Skeletal muscle cell (primary cell): Measurements from ENCODE around the gene MPL.
A peak's percentile ranks its signal among the peaks of the same experiment; 100 is the strongest.

Source experiments
- DNase-seq: peaks from one replicate; pipeline ENCODE4 v3.0.0-alpha.2; 2010; ENCODE audit warnings: low read depth
- H3K4me3 ChIP-seq: 2 replicates; pipeline ENCODE4 v1.5.1; 2011; ENCODE audit warnings: low read depth, mild to moderate bottlenecking, control low read depth, low read length, moderate library complexity

Gene MPL

GRCh38 chr1:43337588-43337987, at the start of gene MPL:
TSS of gene MPL (plus strand) at chr1:43337818. CDS start at chr1:43337849, 31 bp downstream.
- no peak within 1 kb of the TSS for H3K4me3 ChIP-seq
- DNase-seq, result no peak

- DNase-seq, result no peak
- no peak overlapping the region for H3K4me3 ChIP-seq
Observed at GRCh38 chr1:43288058-43288784, 49.4 kb upstream of the MPL start.

- no peak for DNase-seq
- no peak overlapping the region for H3K4me3 ChIP-seq
Observed at GRCh38 chr1:43288785-43289706, 48.6 kb upstream of the MPL start.

- no peak overlapping the region for H3K4me3 ChIP-seq
- DNase-seq, result no peak
Observed at GRCh38 chr1:43292216-43292615, 45.4 kb upstream of the MPL start.

- DNase-seq, result no peak
- H3K4me3 ChIP-seq, result no peak overlapping the region
Observed at GRCh38 chr1:43292679-43293078, 44.9 kb upstream of the MPL start.

- no peak overlapping the region for H3K4me3 ChIP-seq
- DNase-seq, result no peak
Observed at GRCh38 chr1:43293176-43293575, 44.4 kb upstream of the MPL start.

GRCh38 chr1:43293896-43294760, 43.5 kb upstream of the MPL start:
- no peak overlapping the region for H3K4me3 ChIP-seq
- DNase-seq, result peak; percentile 17

- DNase-seq, result no peak
- H3K4me3 ChIP-seq, result no peak overlapping the region
Observed at GRCh38 chr1:43294761-43295160, 42.9 kb upstream of the MPL start.

- H3K4me3 ChIP-seq, result no peak overlapping the region
- no peak for DNase-seq
Observed at GRCh38 chr1:43296207-43296606, 41.4 kb upstream of the MPL start.

GRCh38 chr1:43298055-43298454, 39.6 kb upstream of the MPL start:
- no peak overlapping the region for H3K4me3 ChIP-seq
- no peak for DNase-seq

- DNase-seq, result no peak
- no peak overlapping the region for H3K4me3 ChIP-seq
Observed at GRCh38 chr1:43299101-43299500, 38.5 kb upstream of the MPL start.

GRCh38 chr1:43300378-43301094, 37.1 kb upstream of the MPL start, which contains the start of gene TIE1:
TSS of gene TIE1 (plus strand) at chr1:43300982. CDS start at chr1:43301072, 90 bp downstream.
- DNase-seq, result no peak
- no peak within 1 kb of the TSS for H3K4me3 ChIP-seq

GRCh38 chr1:43302201-43302600, 35.4 kb upstream of the MPL start:
- no peak for DNase-seq
- no peak overlapping the region for H3K4me3 ChIP-seq

- H3K4me3 ChIP-seq, result no peak overlapping the region
- no peak for DNase-seq
Observed at GRCh38 chr1:43302721-43303470, 34.7 kb upstream of the MPL start.

GRCh38 chr1:43303471-43304313, 33.9 kb upstream of the MPL start:
- H3K4me3 ChIP-seq, result no peak overlapping the region
- no peak for DNase-seq

- DNase-seq, result no peak
- H3K4me3 ChIP-seq, result no peak overlapping the region
Observed at GRCh38 chr1:43304314-43304681, 33.3 kb upstream of the MPL start.

- H3K4me3 ChIP-seq, result no peak overlapping the region
- DNase-seq, result no peak
Observed at GRCh38 chr1:43304771-43305300, 32.8 kb upstream of the MPL start.
